HUES6 (cell line): ENCODE results near the gene RRP8.

Experiments
- H3K27ac ChIP-seq: 2 replicates; pipeline ENCODE4 v1.7.0; 2013; ENCODE audit warnings: low read depth, mild to moderate bottlenecking, low read length, inconsistent platforms
- H3K27me3 ChIP-seq: 2 replicates; pipeline ENCODE4 v1.6.1; 2013; ENCODE audit warnings: low read length; ENCODE audit not compliant: control insufficient read depth, insufficient read depth
- H3K36me3 ChIP-seq: 2 replicates; pipeline ENCODE4 v1.6.1; 2013; ENCODE audit warnings: low read length; ENCODE audit not compliant: control insufficient read depth, insufficient read depth
- H3K4me1 ChIP-seq: 2 replicates; pipeline ENCODE4 v1.6.1; 2013; ENCODE audit warnings: low read length; ENCODE audit not compliant: control insufficient read depth, insufficient read depth
- H3K4me3 ChIP-seq: 2 replicates; pipeline ENCODE4 v1.5.1; 2013; ENCODE audit warnings: low read depth, low read length
- H3K9ac ChIP-seq: one replicate; pipeline ENCODE4 v1.6.1; 2013; ENCODE audit warnings: mild to moderate bottlenecking, low read length
- H3K9me3 ChIP-seq: 2 replicates; pipeline ENCODE4 v1.6.1; 2013; ENCODE audit warnings: low read depth, low read length; ENCODE audit not compliant: control insufficient read depth, insufficient read depth

Gene RRP8

GRCh38 chr11:6615046-6615445 is 11.6 kb upstream of the RRP8 start:
- no peak overlapping the region for H3K4me3 ChIP-seq
- H3K27ac ChIP-seq = no peak overlapping the region
- H3K9ac ChIP-seq = no peak overlapping the region
- peaks cover 19% of the 10 kb centered on the region for H3K4me1 ChIP-seq
- H3K36me3 ChIP-seq = peaks cover 30% of the 10 kb centered on the region
- no peaks in the 10 kb centered on the region for H3K9me3 ChIP-seq
- H3K27me3 ChIP-seq = no peaks in the 10 kb centered on the region

- Histone ChIP-seq H3K4me1 (peaks cover 15% of the 10 kb centered on the region), H3K9me3 (no peaks in the 10 kb centered on the region), H3K27me3 (no peaks in the 10 kb centered on the region), H3K27ac (no peak overlapping the region), H3K9ac (no peak overlapping the region), H3K4me3 (no peak overlapping the region), H3K36me3 (peaks cover 36% of the 10 kb centered on the region)
Measured at GRCh38 chr11:6614446-6614845, 11.0 kb upstream of the RRP8 start.

- Histone ChIP-seq H3K4me3 (no peak overlapping the region), H3K27me3 (no peaks in the 10 kb centered on the region), H3K9me3 (no peaks in the 10 kb centered on the region), H3K4me1 (peaks cover 11% of the 10 kb centered on the region; the same call in 1 of the 2 replicates), H3K27ac (no peak overlapping the region), H3K36me3 (peaks cover 45% of the 10 kb centered on the region), H3K9ac (no peak overlapping the region)
Measured at GRCh38 chr11:6613496-6613895, 10.1 kb upstream of the RRP8 start.

DNA sequence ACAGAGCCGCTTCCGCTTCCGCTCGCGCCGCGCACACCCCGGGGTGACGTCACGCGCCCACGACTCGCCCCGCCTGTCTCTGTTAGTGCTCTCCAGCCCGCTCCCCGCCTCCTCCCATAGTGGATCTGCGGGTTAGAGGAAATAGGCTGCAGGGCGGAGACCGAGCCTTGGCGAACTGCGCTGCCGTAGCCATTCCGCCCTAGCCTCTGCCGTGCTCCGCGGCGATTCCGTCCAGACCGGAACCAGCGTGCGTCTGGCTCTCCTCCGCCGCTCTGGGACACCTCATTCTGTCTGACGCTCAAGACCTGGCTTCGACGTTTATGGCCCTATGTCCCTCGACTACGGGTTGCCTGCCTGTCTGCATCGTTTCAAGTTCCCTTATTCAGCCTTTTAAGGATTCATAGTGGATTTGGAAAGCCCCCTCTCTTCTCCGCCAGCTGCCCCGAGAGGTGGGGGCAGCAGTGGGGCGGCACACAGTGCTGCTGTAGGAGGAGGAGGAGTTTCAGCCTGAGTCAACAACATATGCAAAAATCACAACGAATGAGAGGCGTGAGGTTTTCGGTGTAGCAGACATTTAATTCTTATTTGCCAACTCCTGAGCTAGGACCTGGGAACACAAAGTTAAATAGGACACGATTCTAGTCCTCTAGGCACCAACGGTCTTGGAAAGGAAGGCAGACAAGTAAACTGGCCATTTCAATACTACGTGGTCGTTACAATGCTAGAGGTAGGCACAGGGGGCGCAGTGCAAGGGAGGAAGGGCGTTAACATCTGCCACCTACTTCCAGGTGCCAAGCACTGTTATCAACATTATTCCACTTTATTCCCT is 9.0 kb upstream of the RRP8 start, which contains the start of gene TAF10:
TAF10 (minus strand) TSS at position 4 of the 829 bp plus-strand sequence. CDS start 27 bp downstream, outside the sequence.
- Histone ChIP-seq H3K9ac (peak within 1 kb of the TSS; percentile 84), H3K36me3 (peaks cover 56% of the 10 kb centered on the region), H3K9me3 (no peaks in the 10 kb centered on the region), H3K4me3 (peak within 1 kb of the TSS; percentile 84), H3K27ac (peak within 1 kb of the TSS; percentile 87), H3K4me1 (peaks cover 10% of the 10 kb centered on the region), H3K27me3 (no peaks in the 10 kb centered on the region)

DNA sequence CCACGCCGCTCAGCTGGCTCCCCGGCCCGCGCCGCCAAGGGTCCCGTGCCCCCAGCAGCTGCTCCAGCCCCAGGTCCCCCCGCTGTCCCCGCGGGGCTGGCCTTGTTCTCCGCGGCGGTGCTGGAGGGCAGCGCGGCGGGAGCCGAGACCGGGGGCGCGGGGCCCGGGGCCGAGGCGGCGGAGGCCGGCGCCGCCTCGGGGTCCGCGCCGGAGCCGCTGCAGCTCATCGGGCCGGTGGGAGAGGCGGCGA is 8.5 kb upstream of the RRP8 start:
- Histone ChIP-seq H3K27me3 (no peaks in the 10 kb centered on the region), H3K9ac (peak overlapping the region; percentile 84), H3K9me3 (no peaks in the 10 kb centered on the region), H3K36me3 (peaks cover 56% of the 10 kb centered on the region), H3K4me3 (peak overlapping the region; percentile 84), H3K27ac (peak overlapping the region; percentile 59; the same call in 1 of the 2 replicates), H3K4me1 (peaks cover 14% of the 10 kb centered on the region)

- Histone ChIP-seq H3K36me3 (peaks cover 56% of the 10 kb centered on the region), H3K4me3 (peak overlapping the region; percentile 84), H3K27ac (peak overlapping the region; percentile 59; the same call in 1 of the 2 replicates), H3K9me3 (no peaks in the 10 kb centered on the region), H3K9ac (peak overlapping the region; percentile 84), H3K4me1 (peaks cover 19% of the 10 kb centered on the region), H3K27me3 (no peaks in the 10 kb centered on the region)
Measured at GRCh38 chr11:6611092-6611962, 7.9 kb upstream of the RRP8 start.

- H3K27ac ChIP-seq = no peak overlapping the region
- 0 out of 2 replicates have a peak overlapping the region, but pooled peaks have one; percentile 84 for H3K4me3 ChIP-seq
- peaks cover 49% of the 10 kb centered on the region for H3K36me3 ChIP-seq
- no peaks in the 10 kb centered on the region for H3K9me3 ChIP-seq
- no peak overlapping the region for H3K9ac ChIP-seq
- peaks cover 21% of the 10 kb centered on the region for H3K4me1 ChIP-seq
- no peaks in the 10 kb centered on the region for H3K27me3 ChIP-seq
Measured at GRCh38 chr11:6610591-6610990, 7.2 kb upstream of the RRP8 start.

GRCh38 chr11:6609502-6610015 is 6.1 kb upstream of the RRP8 start:
- no peaks in the 10 kb centered on the region for H3K9me3 ChIP-seq
- no peak overlapping the region for H3K9ac ChIP-seq
- H3K4me3 ChIP-seq = no peak overlapping the region
- peaks cover 29% of the 10 kb centered on the region for H3K4me1 ChIP-seq
- H3K27ac ChIP-seq = no peak overlapping the region
- H3K27me3 ChIP-seq = no peaks in the 10 kb centered on the region
- peaks cover 41% of the 10 kb centered on the region for H3K36me3 ChIP-seq

- H3K9me3 ChIP-seq = no peaks in the 10 kb centered on the region
- H3K36me3 ChIP-seq = peaks cover 41% of the 10 kb centered on the region
- no peak overlapping the region for H3K4me3 ChIP-seq
- H3K27ac ChIP-seq = no peak overlapping the region
- no peak overlapping the region for H3K9ac ChIP-seq
- H3K4me1 ChIP-seq = peaks cover 29% of the 10 kb centered on the region
- no peaks in the 10 kb centered on the region for H3K27me3 ChIP-seq
Measured at GRCh38 chr11:6608726-6609501, 5.5 kb upstream of the RRP8 start.

DNA sequence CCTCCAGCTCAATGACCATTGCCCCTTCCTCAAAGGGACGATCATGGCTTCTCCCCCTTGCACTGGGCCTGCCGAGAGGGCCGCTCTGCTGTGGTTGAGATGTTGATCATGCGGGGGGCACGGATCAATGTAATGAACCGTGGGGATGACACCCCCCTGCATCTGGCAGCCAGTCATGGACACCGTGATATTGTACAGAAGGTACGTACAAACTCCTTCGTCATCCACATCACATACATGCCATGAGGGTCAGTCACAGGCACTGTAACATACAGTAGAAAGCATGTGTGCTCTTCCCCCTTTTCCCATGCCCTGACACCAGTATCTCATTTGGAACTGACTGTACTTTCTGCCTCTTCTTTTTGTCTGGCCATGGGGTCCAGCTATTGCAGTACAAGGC is 4.6 kb upstream of the RRP8 start:
- Histone ChIP-seq H3K9me3 (no peaks in the 10 kb centered on the region), H3K9ac (no peak overlapping the region), H3K4me1 (peaks cover 24% of the 10 kb centered on the region), H3K27ac (no peak overlapping the region), H3K4me3 (no peak overlapping the region), H3K36me3 (peaks cover 41% of the 10 kb centered on the region), H3K27me3 (no peaks in the 10 kb centered on the region)
